ENCODE data around the gene NCOR1.

DNA sequence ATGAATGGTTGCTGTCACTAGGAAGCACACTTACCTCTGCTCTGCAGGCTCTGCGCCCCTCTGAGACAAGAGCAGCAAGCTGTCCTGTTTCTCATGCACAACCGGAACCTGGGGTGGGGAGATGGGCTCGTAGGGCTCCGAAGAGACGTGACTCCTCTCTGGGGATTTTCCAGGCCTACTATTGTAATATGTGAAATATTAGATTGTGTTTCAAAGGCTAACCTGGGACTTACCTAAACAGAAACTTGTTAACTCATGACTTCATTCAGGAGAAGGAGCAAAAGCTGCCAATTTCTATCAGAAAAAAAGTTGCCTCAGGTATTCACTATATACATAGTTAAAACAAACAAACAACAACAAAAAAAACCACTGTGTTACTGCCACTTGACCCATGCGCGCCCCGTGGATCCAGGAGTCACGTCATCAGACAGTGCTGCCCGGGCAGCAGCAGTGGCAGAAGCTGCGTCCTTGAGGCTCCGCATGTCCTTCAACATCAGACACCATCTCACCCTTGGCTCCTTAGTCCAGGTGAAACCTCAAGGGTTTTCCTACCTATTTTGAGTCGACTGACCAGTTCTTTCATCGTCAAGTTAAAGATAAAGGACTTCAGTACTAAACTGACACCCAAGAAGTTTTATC lies 166.4 kb downstream of the NCOR1 start:
- TF ChIP-seq EP300 (IDR thresholded peaks at IDR 0.05) = no peak
- TF ChIP-seq, protein P1, sequence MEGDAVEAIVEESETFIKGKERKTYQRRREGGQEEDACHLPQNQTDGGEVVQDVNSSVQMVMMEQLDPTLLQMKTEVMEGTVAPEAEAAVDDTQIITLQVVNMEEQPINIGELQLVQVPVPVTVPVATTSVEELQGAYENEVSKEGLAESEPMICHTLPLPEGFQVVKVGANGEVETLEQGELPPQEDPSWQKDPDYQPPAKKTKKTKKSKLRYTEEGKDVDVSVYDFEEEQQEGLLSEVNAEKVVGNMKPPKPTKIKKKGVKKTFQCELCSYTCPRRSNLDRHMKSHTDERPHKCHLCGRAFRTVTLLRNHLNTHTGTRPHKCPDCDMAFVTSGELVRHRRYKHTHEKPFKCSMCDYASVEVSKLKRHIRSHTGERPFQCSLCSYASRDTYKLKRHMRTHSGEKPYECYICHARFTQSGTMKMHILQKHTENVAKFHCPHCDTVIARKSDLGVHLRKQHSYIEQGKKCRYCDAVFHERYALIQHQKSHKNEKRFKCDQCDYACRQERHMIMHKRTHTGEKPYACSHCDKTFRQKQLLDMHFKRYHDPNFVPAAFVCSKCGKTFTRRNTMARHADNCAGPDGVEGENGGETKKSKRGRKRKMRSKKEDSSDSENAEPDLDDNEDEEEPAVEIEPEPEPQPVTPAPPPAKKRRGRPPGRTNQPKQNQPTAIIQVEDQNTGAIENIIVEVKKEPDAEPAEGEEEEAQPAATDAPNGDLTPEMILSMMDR (IDR thresholded peaks at IDR 0.05) = no peak
